Stimulated activated CD4-positive, alpha-beta T cell treated with anti-CD3 and anti-CD28 coated beads, TNF-alpha, amount 100 ng/mL, for 1 hour (primary cell): ENCODE data around the gene RNF169.
"Not testable (repeated sequence)": the region's sequence is repeated elsewhere in the genome, so short reads cannot be mapped to it uniquely, and the experiment has no call there.

ENCODE experiments used
- DNase-seq, 3 donors: peaks; one replicate each; pipeline ENCODE4 v3.0.0-alpha.2; 2020; ENCODE audit warnings: low read depth in 3 of 3, low spot score in 1 of 3

RNF169 gene

GRCh38 chr11:74766905-74767304, 18.3 kb downstream of the RNF169 start:
- no peak for DNase-seq

GRCh38 chr11:74768172-74768651, 19.6 kb downstream of the RNF169 start:
- DNase-seq: not testable (repeated sequence)

- no peak for DNase-seq
Measured at GRCh38 chr11:74769055-74769707, 20.5 kb downstream of the RNF169 start.

- no peak for DNase-seq
Measured at GRCh38 chr11:74770456-74770855, 21.8 kb downstream of the RNF169 start.

GRCh38 chr11:74771139-74771538, 22.5 kb downstream of the RNF169 start:
- DNase-seq: no peak

GRCh38 chr11:74773476-74773875, 24.8 kb downstream of the RNF169 start:
- no peak for DNase-seq

- no peak for DNase-seq
Measured at GRCh38 chr11:74775762-74776161, 27.1 kb downstream of the RNF169 start.

- DNase-seq: no peak
Measured at GRCh38 chr11:74776546-74776945, 27.9 kb downstream of the RNF169 start.

GRCh38 chr11:74777038-74777437, 28.4 kb downstream of the RNF169 start:
- no peak for DNase-seq

- no peak for DNase-seq
Measured at GRCh38 chr11:74777877-74778276, 29.2 kb downstream of the RNF169 start.

- DNase-seq: no peak
Measured at GRCh38 chr11:74778581-74778980, 29.9 kb downstream of the RNF169 start.

GRCh38 chr11:74780248-74781005, 31.8 kb downstream of the RNF169 start:
- DNase-seq: no peak

- DNase-seq: no peak
Measured at GRCh38 chr11:74783241-74783871, 34.7 kb downstream of the RNF169 start.

- DNase-seq: no peak
Measured at GRCh38 chr11:74784234-74784633, 35.6 kb downstream of the RNF169 start.

- DNase-seq: no peak
Measured at GRCh38 chr11:74784726-74785125, 36.1 kb downstream of the RNF169 start.

GRCh38 chr11:74786574-74786973, 37.9 kb downstream of the RNF169 start:
- DNase-seq: no peak

- DNase-seq: no peak
Measured at GRCh38 chr11:74791333-74792100, 42.9 kb downstream of the RNF169 start.

GRCh38 chr11:74806267-74806666, 57.6 kb downstream of the RNF169 start:
- DNase-seq: no peak

- no peak for DNase-seq
Measured at GRCh38 chr11:74809801-74810200, 61.2 kb downstream of the RNF169 start.

GRCh38 chr11:74815966-74816365, 67.3 kb downstream of the RNF169 start:
- no peak for DNase-seq

- DNase-seq: no peak
Measured at GRCh38 chr11:74816664-74817063, 68.0 kb downstream of the RNF169 start.
